ENCODE results near the gene ZNF48.

DNA sequence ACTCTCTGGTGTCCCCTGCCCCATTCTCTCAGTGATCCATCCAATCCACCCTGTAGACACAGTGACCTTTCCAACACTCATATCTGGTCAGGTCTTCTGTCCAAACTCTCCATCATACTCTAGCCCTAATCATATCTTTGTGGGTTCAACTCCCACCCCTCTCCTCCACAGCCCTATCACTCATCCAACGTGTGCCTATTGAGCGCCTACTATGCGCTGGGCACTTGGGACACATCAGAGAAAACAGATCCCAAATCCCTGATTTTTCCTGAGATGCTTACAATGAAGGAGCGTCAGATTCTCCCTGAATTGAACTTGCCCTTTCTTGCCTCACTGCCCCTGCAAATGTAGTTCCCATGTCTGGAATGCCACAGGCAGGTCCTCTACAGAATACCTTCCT lies 32.8 kb downstream of the ZNF48 start:
- TF ChIP-seq, protein P1, sequence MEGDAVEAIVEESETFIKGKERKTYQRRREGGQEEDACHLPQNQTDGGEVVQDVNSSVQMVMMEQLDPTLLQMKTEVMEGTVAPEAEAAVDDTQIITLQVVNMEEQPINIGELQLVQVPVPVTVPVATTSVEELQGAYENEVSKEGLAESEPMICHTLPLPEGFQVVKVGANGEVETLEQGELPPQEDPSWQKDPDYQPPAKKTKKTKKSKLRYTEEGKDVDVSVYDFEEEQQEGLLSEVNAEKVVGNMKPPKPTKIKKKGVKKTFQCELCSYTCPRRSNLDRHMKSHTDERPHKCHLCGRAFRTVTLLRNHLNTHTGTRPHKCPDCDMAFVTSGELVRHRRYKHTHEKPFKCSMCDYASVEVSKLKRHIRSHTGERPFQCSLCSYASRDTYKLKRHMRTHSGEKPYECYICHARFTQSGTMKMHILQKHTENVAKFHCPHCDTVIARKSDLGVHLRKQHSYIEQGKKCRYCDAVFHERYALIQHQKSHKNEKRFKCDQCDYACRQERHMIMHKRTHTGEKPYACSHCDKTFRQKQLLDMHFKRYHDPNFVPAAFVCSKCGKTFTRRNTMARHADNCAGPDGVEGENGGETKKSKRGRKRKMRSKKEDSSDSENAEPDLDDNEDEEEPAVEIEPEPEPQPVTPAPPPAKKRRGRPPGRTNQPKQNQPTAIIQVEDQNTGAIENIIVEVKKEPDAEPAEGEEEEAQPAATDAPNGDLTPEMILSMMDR (IDR thresholded peaks at IDR 0.05), result no peak
- TF ChIP-seq EZH2 (IDR thresholded peaks at IDR 0.05; ENCODE audit: borderline replicate concordance, insufficient read depth, low read depth, low read length, poor library complexity, severe bottlenecking), result no peak
